ENCODE data around the gene NPAS1. TPM values are rescaled to one million over a fixed set of nuclear protein-coding genes. Genes with fewer than 3 reads are reported as not detected.
A peak's percentile ranks its signal among the peaks of the same experiment; 100 is the strongest.

Gene NPAS1
- total and polyA plus RNA-seq, 4 donors, result 0.31 to 1.2 (median 0.70) TPM

DNA sequence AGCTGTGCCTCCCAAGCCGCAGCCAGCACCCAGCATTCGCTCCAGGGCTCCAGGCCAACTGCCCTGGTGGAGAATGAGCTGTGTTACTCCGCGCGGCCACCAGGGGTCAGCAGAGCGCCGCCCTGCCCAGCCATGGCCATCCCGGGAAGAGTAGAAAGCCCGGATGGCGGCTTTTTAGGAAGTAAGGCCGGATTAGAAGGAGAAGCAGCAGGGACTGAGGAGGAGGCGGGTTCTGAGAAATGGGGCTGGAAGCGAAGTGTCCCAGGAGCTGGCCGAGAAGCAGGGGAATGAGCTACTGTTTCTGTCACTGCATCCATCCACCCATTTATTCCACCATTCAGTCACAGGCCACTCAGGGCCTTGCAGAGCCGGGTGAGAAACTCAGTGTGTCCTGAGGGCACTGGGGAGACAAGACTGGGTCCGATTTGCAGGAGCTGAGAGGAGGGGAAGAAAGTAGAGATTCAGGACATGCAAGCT lies 6.6 kb upstream of the NPAS1 start:
- DNase-seq, result peak; percentile 75 to 84 (median 79)
- Histone ChIP-seq H3K4me1 (ENCODE audit: control insufficient read depth in 5 of 5, insufficient read depth in 5 of 5, low read length in 5 of 5) (peaks cover 0 to 3% (median 0%) of the 10 kb centered on the region in 5 donors), H3K9ac (ENCODE audit: insufficient read depth in 1 of 2, low read length in 2 of 2) (no peak overlapping the region), H3K27ac (ENCODE audit: low read depth in 1 of 2, low read length in 1 of 2) (no peak overlapping the region), H3K4me3 (no peak overlapping the region), H3K36me3 (ENCODE audit: control insufficient read depth in 4 of 4, insufficient read depth in 4 of 4, low read length in 4 of 4) (no peaks in the 10 kb centered on the region), H3K9me3 (ENCODE audit: control insufficient read depth in 4 of 4, insufficient read depth in 3 of 4, low read length in 3 of 4) (no peaks in the 10 kb centered on the region), H3K27me3 (ENCODE audit: control insufficient read depth in 3 of 3, insufficient read depth in 3 of 3, low read length in 2 of 3) (peaks cover 0 to 6% (median 2%) of the 10 kb centered on the region in 3 donors)
- peak; percentile 91 for ATAC-seq (ENCODE audit: insufficient read depth, low FRiP score)
- WGBS, 2 donors, result 10 to 12% methylated on average over 16 of the region's 16 CpGs
- TF ChIP-seq, protein P1, sequence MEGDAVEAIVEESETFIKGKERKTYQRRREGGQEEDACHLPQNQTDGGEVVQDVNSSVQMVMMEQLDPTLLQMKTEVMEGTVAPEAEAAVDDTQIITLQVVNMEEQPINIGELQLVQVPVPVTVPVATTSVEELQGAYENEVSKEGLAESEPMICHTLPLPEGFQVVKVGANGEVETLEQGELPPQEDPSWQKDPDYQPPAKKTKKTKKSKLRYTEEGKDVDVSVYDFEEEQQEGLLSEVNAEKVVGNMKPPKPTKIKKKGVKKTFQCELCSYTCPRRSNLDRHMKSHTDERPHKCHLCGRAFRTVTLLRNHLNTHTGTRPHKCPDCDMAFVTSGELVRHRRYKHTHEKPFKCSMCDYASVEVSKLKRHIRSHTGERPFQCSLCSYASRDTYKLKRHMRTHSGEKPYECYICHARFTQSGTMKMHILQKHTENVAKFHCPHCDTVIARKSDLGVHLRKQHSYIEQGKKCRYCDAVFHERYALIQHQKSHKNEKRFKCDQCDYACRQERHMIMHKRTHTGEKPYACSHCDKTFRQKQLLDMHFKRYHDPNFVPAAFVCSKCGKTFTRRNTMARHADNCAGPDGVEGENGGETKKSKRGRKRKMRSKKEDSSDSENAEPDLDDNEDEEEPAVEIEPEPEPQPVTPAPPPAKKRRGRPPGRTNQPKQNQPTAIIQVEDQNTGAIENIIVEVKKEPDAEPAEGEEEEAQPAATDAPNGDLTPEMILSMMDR (IDR thresholded peaks at IDR 0.05; ENCODE audit: control extremely low read depth, extremely low read depth), result peak; percentile 93

DNA sequence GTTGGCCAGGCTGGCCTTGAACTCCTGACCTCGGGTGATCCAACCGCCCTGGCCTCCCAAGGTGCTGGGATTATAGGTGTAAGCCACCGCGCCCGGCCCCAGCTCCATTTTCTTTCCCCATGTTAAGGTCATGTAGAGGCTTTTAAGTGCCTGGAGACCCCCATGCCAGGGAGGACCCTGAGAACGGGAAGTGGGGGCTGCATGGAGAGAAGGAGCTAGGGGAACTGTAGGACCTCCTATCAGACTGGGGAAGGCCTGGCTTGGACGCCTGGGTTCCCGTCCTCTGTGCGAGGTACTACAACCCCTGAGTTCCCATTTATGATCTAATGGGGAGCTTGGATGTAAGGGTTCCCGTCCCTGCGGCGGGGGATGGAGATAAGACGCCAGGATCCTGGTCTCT lies 714 bp upstream of the NPAS1 start:
- H3K4me3 ChIP-seq, result no peak overlapping the region
- H3K27me3 ChIP-seq (ENCODE audit: control insufficient read depth in 3 of 3, insufficient read depth in 3 of 3, low read length in 2 of 3), result peaks cover 5 to 39% (median 37%) of the 10 kb centered on the region in 3 donors
- TF ChIP-seq, protein P1 (IDR thresholded peaks at IDR 0.05; ENCODE audit: control extremely low read depth, extremely low read depth), result no peak
- H3K9ac ChIP-seq (ENCODE audit: insufficient read depth in 1 of 2, low read length in 2 of 2), result no peak overlapping the region
- 45 to 47% methylated on average over 13 of the region's 13 CpGs for WGBS, 2 donors
- H3K36me3 ChIP-seq (ENCODE audit: control insufficient read depth in 4 of 4, insufficient read depth in 4 of 4, low read length in 4 of 4), result no peaks in the 10 kb centered on the region
- ATAC-seq (ENCODE audit: insufficient read depth, low FRiP score) (no peak), DNase-seq (no peak)
- no peaks in the 10 kb centered on the region for H3K9me3 ChIP-seq (ENCODE audit: control insufficient read depth in 4 of 4, insufficient read depth in 3 of 4, low read length in 3 of 4)
- H3K27ac ChIP-seq (ENCODE audit: low read depth in 1 of 2, low read length in 1 of 2), result no peak overlapping the region
- H3K4me1 ChIP-seq (ENCODE audit: control insufficient read depth in 5 of 5, insufficient read depth in 5 of 5, low read length in 5 of 5), result peaks cover 0 to 14% (median 2%) of the 10 kb centered on the region in 5 donors

DNA sequence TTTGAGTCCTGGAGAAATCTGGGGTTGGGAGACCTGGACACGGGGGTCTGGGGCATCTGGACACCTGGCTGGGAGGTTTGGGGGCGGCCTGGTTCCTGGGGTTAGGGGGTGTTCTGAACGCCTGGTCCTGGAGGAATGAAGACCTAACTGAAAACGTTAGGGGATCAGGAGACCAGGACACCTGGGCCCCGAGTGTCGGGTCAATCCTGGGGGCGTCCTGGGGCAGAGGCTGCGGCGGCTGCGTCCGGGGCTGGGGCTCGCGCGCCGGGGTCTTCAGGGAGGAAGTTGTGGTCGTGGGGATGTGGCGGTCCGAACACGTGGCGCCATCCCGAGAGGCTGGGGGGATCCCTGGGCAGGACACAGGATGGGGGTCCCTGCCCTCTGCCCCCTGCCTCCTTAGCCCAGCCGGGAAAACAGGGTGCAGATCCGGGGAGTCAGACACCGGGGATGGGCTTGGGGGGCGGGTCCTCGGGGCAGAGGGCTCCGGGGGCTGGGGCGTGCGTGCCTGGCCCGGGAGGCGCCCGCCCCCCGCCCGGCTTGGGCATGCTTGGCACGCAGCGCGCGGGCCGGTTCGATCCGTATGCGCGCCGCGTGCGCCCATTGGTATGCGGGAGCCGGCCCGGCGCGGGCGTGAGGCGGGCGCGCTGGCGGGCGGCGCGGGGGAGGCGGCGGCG lies 632 bp downstream of the NPAS1 start:
- TF ChIP-seq, protein P1 (IDR thresholded peaks at IDR 0.05; ENCODE audit: control extremely low read depth, extremely low read depth), result no peak
- Histone ChIP-seq H3K4me3 (no peak overlapping the region), H3K27ac (ENCODE audit: low read depth in 1 of 2, low read length in 1 of 2) (no peak overlapping the region), H3K9ac (ENCODE audit: insufficient read depth in 1 of 2, low read length in 2 of 2) (no peak overlapping the region), H3K4me1 (ENCODE audit: control insufficient read depth in 5 of 5, insufficient read depth in 5 of 5, low read length in 5 of 5) (peaks cover 0 to 14% (median 2%) of the 10 kb centered on the region in 5 donors), H3K36me3 (ENCODE audit: control insufficient read depth in 4 of 4, insufficient read depth in 4 of 4, low read length in 4 of 4) (no peaks in the 10 kb centered on the region), H3K27me3 (ENCODE audit: control insufficient read depth in 3 of 3, insufficient read depth in 3 of 3, low read length in 2 of 3) (peaks cover 5 to 47% (median 44%) of the 10 kb centered on the region in 3 donors), H3K9me3 (ENCODE audit: control insufficient read depth in 4 of 4, insufficient read depth in 3 of 4, low read length in 3 of 4) (peaks cover 0 to 2% (median 0%) of the 10 kb centered on the region in 4 donors)
- WGBS, 2 donors, result 2 to 3% methylated on average over 34 to 62 of the region's 62 CpGs
- no peak for ATAC-seq (ENCODE audit: insufficient read depth, low FRiP score)
- no peak for DNase-seq

Data from lung (tissue), 12 donors.